ENCODE measurements around the gene BEGAIN.
A peak's percentile ranks its signal among the peaks of the same experiment; 100 is the strongest.

BEGAIN gene

GRCh38 chr14:100567877-100568163 is 19.4 kb downstream of the BEGAIN start:
- DNase-seq (ENCODE audit: low spot score), result no peak

DNA sequence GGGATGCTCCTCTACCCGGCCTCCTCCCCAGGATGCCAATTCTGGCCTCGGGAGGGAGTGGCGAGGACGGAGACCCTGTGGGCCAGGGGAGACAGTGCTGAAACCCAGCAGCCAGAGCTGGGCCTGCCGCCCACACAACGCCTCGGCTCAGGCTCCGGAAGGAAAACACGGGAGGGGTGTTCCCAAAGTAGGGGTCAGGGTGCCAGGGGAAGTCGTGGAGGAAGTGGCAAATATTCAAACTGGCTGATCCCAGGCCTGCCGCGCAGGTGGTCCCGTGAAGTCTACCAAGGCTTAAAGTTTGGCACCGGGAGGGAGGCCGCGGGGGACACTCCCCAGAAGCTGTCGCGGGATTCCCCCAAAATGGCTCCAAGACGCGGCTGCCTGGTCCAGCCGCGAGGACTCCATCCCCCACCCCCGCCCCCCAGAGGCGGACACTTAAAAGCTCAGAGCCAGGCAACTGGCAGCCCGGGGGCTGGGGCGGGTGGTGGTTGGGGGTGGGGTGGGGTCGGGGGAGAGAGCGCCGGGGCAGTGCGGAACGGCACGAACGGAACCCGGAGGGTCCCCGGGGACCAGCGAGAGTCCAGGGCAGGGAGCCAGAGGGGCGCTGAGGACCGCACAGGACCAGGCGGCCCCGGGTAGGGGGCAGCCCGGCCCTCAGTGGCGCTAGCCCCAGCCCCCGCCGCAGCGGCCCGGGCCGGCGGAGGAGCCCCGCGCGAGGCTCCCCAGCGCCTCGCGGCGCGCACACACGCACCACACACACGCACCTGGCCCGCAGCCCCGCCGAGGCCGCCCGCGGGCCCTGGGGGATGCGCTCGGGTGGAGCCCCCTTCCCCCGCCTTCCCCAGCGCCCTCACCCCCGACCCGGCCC is 20.0 kb downstream of the BEGAIN start:
- no peak for DNase-seq (ENCODE audit: low spot score)

- DNase-seq (ENCODE audit: low spot score), result no peak
Observed at GRCh38 chr14:100566586-100566985, 20.6 kb downstream of the BEGAIN start.

DNA sequence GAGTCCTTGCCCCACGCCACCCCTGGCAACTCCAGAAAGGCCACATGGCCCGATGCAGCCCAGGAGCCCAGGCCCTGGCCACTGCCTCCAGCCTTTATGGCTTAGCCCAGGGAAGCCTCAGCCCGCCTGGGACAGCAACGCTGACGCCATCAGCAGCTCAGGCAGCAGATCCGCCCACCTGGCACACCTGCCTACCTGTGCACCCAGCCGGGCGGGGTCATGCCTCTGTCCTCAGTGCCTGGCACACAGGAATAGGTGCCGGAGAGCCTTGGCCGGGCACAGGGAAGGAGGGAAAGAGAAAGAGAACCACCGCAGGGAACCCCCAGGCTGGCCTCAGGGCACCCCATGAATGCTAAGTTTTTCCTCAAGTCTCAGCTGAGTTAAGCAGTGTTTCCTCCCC is 21.1 kb downstream of the BEGAIN start:
- no peak for DNase-seq (ENCODE audit: low spot score)

DNA sequence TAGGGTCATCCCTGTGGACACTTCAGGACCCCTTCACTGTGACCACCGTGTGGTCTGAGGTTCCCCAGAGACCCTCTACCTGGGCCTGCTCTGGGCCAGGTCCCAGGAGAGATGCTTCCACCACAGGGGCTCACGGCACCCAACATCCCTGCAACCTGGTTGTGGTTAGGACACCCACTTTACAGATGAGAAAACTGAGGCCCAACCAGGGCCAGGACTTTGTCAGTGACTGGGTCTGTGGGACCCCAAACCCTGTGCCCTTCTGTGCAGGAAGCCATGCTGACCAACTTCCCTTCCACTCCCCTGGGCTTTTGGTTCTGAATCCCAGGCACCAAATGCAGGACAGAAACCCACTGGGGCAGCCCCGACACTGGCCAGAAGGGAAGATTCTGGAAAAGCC is 21.6 kb downstream of the BEGAIN start:
- DNase-seq (ENCODE audit: low spot score), result no peak

DNA sequence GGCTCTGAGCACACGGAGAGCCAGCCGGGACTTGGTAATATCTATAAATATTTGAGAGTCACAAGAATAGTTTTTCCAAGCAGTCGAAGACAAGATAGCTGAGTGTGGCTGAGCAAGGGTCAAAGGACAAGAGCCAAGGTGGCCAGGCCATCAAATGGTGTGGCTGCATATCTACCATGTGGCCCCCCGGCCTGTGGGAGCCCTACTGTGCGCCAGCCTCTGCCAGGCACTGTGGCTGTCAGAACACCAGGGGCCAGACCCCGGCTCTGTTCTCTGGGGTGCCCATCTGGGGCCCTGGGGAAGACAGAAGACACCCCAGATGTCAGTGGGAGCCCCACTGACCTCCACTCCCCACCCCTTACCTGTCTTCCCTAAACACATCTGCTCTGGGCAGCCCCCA is 22.7 kb downstream of the BEGAIN start:
- no peak for DNase-seq (ENCODE audit: low spot score)

- DNase-seq (ENCODE audit: low spot score), result no peak
Observed at GRCh38 chr14:100562751-100563150, 24.5 kb downstream of the BEGAIN start.

DNA sequence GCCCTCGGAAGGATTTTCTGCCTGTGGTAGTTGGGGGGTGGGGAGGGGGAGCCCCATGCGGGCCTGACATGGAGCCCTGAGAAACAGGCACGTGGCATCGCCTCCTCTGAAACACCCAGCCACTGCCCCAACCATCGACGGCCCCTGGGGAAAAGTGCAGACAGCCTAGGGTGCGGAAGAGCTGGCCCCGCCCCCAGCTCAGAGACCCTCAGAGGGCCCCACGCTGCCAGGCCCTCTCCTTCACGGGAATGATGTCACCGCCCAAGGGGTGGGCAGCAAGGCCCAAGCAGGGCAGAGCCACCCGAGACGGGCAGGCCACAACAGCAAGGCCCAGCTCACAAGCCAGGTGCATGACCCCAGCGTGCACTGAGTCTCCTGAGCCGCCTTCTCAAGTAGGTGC is 26.2 kb downstream of the BEGAIN start:
- no peak for DNase-seq (ENCODE audit: low spot score)

DNA sequence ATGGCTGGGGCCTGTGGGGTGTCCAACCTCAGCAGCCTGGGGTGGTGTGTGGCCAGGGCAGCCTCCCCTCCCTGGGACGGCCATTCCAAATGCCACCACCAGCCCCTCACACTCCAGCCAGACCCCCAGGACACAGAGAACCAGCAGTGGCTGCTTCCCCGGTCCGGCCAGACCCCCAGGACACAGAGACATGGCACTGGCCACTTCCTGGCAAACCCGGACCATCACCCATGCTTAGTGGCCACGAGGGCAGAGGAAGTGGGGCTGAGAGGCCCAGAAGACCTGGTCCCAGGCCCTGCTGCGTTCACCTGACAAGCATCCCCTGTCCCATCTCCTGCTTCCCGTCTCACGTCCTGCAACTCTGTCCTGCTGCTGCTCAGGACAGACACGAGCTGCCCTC is 26.7 kb downstream of the BEGAIN start:
- DNase-seq (ENCODE audit: low spot score), result no peak

DNA sequence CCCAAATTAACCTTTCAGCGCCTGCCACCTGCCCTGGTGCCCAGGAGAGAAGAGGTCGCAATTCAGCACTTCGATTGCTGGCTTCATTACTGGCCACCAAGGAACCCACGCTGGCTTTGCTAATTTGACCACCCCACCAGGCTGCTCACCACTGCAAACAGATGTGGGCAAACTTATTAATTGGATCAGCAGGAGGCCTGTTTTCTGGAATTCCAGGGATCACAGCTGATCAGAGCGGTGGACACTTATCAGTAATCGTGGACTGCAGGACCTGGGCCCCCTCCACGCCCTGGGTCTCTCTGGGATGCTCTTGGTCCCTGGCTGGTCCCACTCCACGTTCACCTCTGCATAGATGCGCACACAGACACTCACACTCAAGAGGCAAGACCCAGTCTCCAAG is 27.8 kb downstream of the BEGAIN start:
- DNase-seq (ENCODE audit: low spot score), result no peak

DNA sequence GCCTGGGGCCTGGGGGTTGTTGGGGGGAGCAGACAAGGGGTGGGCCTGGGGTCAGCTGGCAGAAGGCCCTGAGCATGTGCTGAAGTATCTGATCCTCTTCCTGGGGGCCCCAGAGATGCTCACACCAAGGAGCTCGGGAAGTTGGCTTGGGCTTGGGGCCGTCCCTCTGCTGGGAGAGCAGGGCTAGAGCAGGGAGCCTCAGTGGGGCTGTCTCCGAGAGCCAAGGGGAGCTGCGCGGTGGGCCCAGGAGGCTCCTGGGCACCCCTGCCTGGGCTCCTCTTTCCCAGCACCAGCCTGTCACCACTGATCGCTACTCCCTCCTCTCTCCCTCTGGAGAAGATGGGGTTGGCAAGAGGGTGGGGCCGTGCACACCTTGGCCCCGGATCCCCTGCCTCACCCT is 28.3 kb downstream of the BEGAIN start:
- DNase-seq (ENCODE audit: low spot score), result no peak

DNA sequence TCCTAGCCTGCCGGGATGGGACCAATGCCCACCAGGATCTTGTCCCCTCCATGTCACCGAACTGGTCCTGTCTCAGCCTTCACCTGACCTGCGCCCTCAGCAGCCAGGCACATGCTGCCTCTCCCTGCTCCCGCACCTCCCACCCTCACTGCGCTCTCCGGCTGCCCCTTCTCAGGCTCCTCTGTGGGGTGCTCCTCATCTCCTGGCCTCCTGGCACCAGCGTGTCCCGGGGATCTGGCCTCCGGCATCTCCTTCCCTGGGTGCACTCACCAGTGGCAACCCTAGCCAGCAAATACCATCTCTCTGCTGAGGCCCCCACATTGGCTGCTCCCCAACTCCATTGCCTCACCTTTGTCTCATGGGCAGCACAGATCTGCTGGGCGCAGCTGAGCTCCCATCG is 29.0 kb downstream of the BEGAIN start:
- no peak for DNase-seq (ENCODE audit: low spot score)

GRCh38 chr14:100557658-100558057 is 29.6 kb downstream of the BEGAIN start:
- peak; percentile 45 for DNase-seq (ENCODE audit: low spot score)

GRCh38 chr14:100556936-100557505 is 30.2 kb downstream of the BEGAIN start:
- DNase-seq (ENCODE audit: low spot score), result no peak

DNA sequence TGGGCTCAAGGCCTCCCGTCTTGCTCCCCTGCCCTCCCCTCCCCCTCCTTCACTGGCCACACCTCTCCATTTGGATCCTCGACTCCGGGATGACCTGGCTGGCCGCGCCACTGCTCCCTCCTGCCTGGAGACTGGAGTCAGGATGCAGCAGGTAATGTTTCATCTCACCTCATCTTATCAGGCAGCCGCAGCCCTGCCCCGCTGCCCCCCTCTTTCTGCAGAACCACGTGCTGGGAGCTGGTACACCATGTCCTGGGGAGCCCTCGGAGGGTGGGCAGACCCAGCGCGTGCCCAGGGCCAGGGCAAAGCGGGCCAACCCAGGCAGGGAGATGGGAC is 31.1 kb downstream of the BEGAIN start:
- no peak for DNase-seq (ENCODE audit: low spot score)

- no peak for DNase-seq (ENCODE audit: low spot score)
Observed at GRCh38 chr14:100555436-100556139, 31.6 kb downstream of the BEGAIN start.

GRCh38 chr14:100554696-100555320 is 32.4 kb downstream of the BEGAIN start:
- no peak for DNase-seq (ENCODE audit: low spot score)

- DNase-seq (ENCODE audit: low spot score), result no peak
Observed at GRCh38 chr14:100554082-100554677, 33.0 kb downstream of the BEGAIN start.

DNA sequence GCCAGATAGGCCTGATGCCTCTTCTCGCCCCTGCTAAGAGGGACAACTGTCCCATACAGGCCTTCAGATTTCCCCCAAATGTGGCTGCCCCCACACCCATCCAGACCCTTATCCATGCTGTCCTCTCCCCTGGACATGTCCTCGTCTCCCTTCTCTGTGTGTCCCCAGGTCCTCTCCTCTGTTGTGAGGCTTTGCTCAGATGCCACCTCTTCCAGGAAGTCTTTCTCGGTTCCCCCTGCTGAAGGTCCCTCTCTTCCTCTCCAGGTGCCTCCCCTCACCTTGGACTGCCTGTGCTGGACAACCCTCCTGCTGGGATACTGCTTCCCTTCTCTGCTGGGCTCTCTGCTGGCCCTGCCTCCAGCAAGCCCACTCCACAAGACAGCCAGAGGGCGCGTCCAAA is 33.7 kb downstream of the BEGAIN start:
- no peak for DNase-seq (ENCODE audit: low spot score)

GRCh38 chr14:100552524-100553125 is 34.6 kb downstream of the BEGAIN start:
- no peak for DNase-seq (ENCODE audit: low spot score)

- no peak for DNase-seq (ENCODE audit: low spot score)
Observed at GRCh38 chr14:100551056-100551455, 36.2 kb downstream of the BEGAIN start.

All from Ammon's horn (tissue), 1 donor.